ENCODE results near the gene SHROOM3.

The SHROOM3 gene

GRCh38 chr4:76459291-76459723, 24.3 kb downstream of the SHROOM3 start:
- TF ChIP-seq GATA2 (IDR thresholded peaks at IDR 0.05; ENCODE audit: low read depth, low read length), result no peak

GRCh38 chr4:76463568-76463967, 28.5 kb downstream of the SHROOM3 start:
- TF ChIP-seq GATA2 (IDR thresholded peaks at IDR 0.05; ENCODE audit: low read depth, low read length) (no peak), GATA3 (IDR thresholded peaks at IDR 0.05; ENCODE audit: low read depth, low read length) (no peak)

- TF ChIP-seq GATA2 (IDR thresholded peaks at IDR 0.05; ENCODE audit: low read depth, low read length) (no peak), GATA3 (IDR thresholded peaks at IDR 0.05; ENCODE audit: low read depth, low read length) (no peak)
Observed at GRCh38 chr4:76470064-76470463, 35.0 kb downstream of the SHROOM3 start.

- TF ChIP-seq GATA3 (IDR thresholded peaks at IDR 0.05; ENCODE audit: low read depth, low read length) (no peak), GATA2 (IDR thresholded peaks at IDR 0.05; ENCODE audit: low read depth, low read length) (no peak)
Observed at GRCh38 chr4:76470532-76470931, 35.5 kb downstream of the SHROOM3 start.

DNA sequence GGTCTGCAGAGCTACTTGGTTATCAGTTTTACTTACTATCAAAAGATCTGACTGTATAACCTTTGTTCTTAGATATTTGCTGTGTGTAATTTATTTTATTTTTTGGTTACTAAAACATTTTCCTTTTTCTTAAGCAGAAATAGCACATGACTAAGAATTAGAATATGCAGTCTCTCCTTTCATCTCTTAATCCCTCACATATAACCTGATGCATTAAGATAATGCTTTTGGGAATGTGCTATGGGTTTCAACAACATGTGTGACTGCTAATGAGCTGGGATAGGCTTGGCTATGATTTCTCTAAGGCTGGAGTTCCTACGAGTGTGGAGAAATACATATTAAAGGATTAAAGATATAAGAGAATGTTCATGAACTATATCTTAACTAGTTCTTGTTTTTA, 41.5 kb downstream of the SHROOM3 start:
- no peak for TF ChIP-seq GATA2 (IDR thresholded peaks at IDR 0.05; ENCODE audit: low read depth, low read length)
- no peak for TF ChIP-seq GATA3 (IDR thresholded peaks at IDR 0.05; ENCODE audit: low read depth, low read length)

GRCh38 chr4:76484654-76485053, 49.6 kb downstream of the SHROOM3 start:
- no peak for TF ChIP-seq GATA2 (IDR thresholded peaks at IDR 0.05; ENCODE audit: low read depth, low read length)
- no peak for TF ChIP-seq GATA3 (IDR thresholded peaks at IDR 0.05; ENCODE audit: low read depth, low read length)

DNA sequence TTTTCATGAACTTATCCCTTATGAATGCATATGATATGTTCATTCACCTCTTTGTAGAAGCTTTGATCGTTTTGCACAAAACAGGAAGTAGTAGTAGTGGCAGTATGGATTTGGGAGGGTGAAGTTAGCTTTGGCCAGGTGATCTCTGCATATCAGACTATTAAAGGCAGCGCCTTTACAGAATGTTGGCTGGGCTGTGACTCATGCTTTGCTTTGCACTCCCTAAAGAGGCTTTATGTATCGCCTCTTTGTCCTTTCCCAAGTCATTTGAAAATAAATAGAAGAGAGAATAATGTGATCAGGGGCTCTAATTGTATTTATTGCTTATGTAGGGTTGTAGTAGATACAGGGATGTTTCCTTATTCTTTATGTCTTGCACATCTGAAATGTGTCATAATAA, 50.4 kb downstream of the SHROOM3 start:
- TF ChIP-seq GATA2 (IDR thresholded peaks at IDR 0.05; ENCODE audit: low read depth, low read length), result no peak
- no peak for TF ChIP-seq GATA3 (IDR thresholded peaks at IDR 0.05; ENCODE audit: low read depth, low read length)

DNA sequence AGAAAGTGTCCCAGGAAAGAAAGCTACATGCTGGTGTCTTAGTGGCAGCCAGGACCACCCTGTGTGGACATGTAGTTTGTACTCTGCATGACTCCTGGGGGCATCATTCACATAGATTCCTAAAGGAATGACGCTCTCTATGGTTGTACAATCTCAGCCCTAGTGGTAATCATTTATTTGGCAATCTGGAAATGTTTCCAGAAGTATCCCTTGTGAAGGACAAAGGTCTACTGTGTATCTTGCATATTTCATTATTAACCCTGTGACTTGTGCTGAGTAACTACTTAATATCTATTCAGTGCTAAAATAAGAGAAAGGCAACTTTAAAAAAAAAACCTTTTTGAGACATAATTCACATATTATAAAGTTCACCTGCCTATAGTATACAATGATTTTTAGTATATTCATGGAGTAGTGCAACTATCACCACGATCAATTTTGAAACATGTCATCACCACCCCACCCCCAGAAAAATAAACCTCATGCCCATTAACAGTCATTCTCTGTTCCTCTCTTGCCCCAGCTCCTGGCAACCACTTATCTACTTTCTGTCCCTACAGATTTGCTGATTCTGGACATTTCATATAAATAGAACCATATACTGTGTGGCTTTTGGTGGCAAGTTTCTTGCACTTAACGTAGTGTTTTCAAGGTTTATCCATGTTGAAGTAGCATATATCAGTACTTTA, 51.7 kb downstream of the SHROOM3 start:
- no peak for TF ChIP-seq GATA2 (IDR thresholded peaks at IDR 0.05; ENCODE audit: low read depth, low read length)
- TF ChIP-seq GATA3 (IDR thresholded peaks at IDR 0.05; ENCODE audit: low read depth, low read length), result no peak

DNA sequence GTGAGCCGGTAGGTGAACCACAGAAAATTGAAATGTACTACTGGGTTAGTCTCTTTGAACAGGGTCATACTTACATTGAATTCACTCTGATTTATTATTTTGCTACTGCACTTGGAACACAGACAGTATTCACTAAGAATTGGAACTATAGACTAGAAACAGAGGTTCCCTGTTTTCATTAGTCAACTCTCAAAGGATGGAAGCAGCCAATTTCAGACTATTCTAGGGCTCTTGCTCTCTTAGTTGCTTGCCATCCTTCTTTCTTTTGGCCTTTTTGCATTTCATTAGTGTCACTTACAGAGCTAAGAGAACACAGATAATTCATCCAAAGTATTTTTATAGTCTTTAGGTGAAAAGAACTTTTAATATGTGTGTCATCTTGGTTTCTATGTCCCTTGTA, 52.6 kb downstream of the SHROOM3 start:
- no peak for TF ChIP-seq GATA2 (IDR thresholded peaks at IDR 0.05; ENCODE audit: low read depth, low read length)
- TF ChIP-seq GATA3 (IDR thresholded peaks at IDR 0.05; ENCODE audit: low read depth, low read length), result no peak

GRCh38 chr4:76488455-76488854, 53.4 kb downstream of the SHROOM3 start:
- TF ChIP-seq GATA2 (IDR thresholded peaks at IDR 0.05; ENCODE audit: low read depth, low read length) (no peak), GATA3 (IDR thresholded peaks at IDR 0.05; ENCODE audit: low read depth, low read length) (no peak)

DNA sequence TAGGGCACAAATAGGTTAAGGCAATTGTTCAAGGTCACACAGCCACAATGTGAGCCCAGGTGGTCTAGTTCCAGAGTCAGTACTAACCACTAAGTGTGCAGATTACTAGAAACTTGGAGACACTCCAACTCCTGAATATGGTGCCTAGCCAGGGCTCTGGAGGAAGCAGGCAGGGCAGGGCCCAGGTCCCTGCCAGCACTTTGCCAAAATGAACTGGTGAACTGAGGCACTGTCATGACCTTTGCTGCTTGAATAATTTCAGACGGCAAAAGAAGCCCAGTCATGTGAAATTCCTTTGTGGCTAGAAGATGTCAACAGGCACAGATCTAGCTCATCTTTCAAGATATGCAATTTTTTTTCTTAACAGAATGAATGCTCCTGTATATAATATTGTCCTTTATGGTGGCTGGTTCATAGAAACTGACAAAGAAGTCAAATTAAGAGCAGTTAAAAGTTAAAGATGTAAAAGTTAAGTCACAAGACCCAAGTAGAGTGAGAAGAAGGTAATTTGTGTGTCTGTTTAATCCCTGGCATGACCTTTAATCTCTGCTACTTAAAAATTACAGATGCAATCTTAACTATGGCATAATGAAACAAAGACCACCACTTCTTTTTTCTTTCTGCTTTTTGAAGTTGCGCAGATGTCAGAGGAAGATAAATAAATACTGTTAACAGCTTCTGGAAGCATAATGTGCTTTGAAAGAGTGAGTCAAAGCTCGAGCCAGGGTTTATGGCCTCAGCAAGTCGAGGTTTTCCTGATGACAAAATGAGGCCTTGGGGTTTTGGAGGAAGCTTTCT, 54.1 kb downstream of the SHROOM3 start:
- TF ChIP-seq GATA3 (IDR thresholded peaks at IDR 0.05; ENCODE audit: low read depth, low read length) (no peak), GATA2 (IDR thresholded peaks at IDR 0.05; ENCODE audit: low read depth, low read length) (no peak)

DNA sequence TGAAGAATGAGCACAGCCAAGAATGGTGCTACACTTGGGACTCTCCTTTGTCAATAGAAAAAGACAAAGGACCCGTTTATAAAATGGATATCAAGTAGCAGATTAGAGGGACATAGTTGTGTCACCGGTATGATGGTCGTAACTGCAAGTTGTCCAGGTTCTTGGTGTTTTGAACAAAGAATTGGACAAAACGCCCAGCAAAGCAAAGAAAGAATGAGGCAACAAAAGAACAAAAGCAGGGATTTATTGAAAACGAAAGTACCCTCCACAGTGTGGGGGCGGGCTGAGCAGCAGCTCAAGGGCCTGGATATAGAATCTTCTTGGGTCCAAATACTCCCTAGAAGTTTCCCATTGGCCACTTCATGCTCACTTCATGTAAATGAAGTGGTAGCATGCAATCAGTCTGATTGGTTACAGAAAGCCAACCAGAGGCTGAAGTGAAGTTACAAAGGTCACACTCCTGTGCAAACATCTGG, 54.7 kb downstream of the SHROOM3 start:
- no peak for TF ChIP-seq GATA2 (IDR thresholded peaks at IDR 0.05; ENCODE audit: low read depth, low read length)
- no peak for TF ChIP-seq GATA3 (IDR thresholded peaks at IDR 0.05; ENCODE audit: low read depth, low read length)

GRCh38 chr4:76492055-76492454, 57.0 kb downstream of the SHROOM3 start:
- no peak for TF ChIP-seq GATA2 (IDR thresholded peaks at IDR 0.05; ENCODE audit: low read depth, low read length)
- no peak for TF ChIP-seq GATA3 (IDR thresholded peaks at IDR 0.05; ENCODE audit: low read depth, low read length)

DNA sequence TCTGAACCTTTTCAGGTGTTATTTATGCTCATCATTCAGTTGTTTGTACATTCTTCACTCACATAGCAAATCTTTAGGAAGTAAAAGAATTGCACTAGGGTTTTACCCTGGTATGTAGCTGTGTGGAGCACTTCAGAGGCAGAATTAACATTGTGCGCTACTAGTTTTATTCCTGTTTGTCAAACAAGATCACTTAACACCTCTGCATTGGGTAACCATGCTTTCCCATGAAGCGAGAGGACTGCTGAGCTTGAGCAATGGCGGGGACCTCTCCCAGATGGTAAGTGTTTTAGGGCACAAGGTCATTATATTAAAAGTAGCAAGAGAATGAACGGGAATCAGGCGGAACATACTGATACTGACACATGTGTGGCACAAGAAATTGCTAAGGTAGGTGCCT, 59.2 kb downstream of the SHROOM3 start:
- TF ChIP-seq GATA2 (IDR thresholded peaks at IDR 0.05; ENCODE audit: low read depth, low read length) (no peak), GATA3 (IDR thresholded peaks at IDR 0.05; ENCODE audit: low read depth, low read length) (no peak)

Measured in SH-SY5Y (cell line).